ENCODE data around the gene ELF1.

Gene ELF1

DNA sequence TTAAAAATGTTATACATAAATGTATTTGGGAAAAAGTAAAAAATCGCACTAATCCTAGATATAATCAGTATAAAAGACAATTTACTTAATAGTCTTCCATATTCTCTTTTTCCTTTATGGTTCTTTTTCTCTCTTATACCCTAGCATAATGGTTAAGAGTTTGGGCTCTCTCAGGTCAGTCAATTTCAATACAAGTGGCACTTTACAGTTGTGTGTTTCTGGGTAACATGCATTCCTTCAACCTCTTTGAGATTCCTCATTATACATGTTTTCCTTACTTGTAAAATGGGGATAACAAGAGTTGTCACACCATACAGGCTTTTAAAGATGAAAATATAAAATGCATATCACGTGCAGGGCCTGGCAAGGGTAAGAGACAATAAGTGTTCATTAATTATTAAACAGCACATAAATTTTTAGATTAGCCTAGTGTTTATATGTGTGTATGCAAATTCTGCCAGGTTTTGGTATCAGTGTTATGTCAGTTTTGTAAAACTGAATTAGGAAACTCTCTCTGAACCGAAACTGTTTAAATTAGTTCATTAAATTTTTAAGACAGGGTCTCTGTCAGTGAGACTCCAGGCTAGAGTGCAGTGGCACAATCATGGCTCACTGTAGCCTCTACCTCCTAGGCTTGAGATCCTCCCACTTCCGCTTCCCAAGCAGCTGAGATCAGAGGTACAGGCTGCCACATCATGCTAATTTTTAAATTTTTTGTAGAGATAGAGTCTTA is 49.8 kb downstream of the ELF1 start:
- no peaks in the 10 kb centered on the region for H3K9me3 ChIP-seq (ENCODE audit: control insufficient read depth, low read length)
- H3K4me3 ChIP-seq (ENCODE audit: insufficient read depth, low read depth, low read length) = no peak overlapping the region
- H3K36me3 ChIP-seq (ENCODE audit: control insufficient read depth, insufficient read depth, low read length) = no peaks in the 10 kb centered on the region
- no peaks in the 10 kb centered on the region for H3K27me3 ChIP-seq (ENCODE audit: control insufficient read depth, insufficient read depth, low read length, poor library complexity, severe bottlenecking)
- H3K4me1 ChIP-seq (ENCODE audit: control insufficient read depth, insufficient read depth, low read length) = no peaks in the 10 kb centered on the region
- WGBS, 2 experiments = 88 to 98% methylated on average over 2 to 4 of the region's 4 CpGs
- no peak overlapping the region for H3K27ac ChIP-seq (ENCODE audit: insufficient read depth, low read depth, low read length, poor library complexity, severe bottlenecking)

DNA sequence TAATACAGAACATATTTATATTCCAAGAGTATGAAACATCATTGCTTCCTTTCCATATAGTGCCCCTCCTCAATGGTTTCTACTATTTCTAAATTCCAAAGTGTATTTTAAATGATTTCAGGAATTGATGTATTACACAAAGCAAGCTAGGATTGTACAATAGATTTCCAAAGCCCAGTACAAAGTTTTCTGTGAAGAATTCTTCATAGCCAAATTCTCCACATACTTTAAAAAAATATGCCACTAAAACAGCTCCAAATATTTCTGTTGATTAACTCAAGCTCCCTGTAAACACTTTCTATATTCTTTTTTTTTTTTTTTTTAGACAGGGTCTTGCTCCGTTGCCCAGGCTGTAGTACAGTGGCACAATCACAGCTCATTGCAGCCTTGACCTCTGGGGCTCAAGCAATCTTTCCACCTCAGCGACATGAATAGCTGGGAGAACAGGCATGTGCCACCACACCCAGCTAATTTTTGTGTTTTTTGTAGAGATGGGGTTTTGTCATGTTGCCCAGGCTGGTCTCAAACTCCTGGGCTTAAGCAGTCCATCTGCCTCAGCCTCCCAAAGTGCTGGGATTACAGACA is 50.6 kb downstream of the ELF1 start:
- H3K4me3 ChIP-seq (ENCODE audit: insufficient read depth, low read depth, low read length) = no peak overlapping the region
- 72 to 98% methylated on average over 2 of the region's 2 CpGs for WGBS, 2 experiments
- H3K27me3 ChIP-seq (ENCODE audit: control insufficient read depth, insufficient read depth, low read length, poor library complexity, severe bottlenecking) = no peaks in the 10 kb centered on the region
- no peaks in the 10 kb centered on the region for H3K4me1 ChIP-seq (ENCODE audit: control insufficient read depth, insufficient read depth, low read length)
- no peaks in the 10 kb centered on the region for H3K9me3 ChIP-seq (ENCODE audit: control insufficient read depth, low read length)
- no peaks in the 10 kb centered on the region for H3K36me3 ChIP-seq (ENCODE audit: control insufficient read depth, insufficient read depth, low read length)
- no peak overlapping the region for H3K27ac ChIP-seq (ENCODE audit: insufficient read depth, low read depth, low read length, poor library complexity, severe bottlenecking)

- Histone ChIP-seq H3K4me3 (ENCODE audit: insufficient read depth, low read depth, low read length) (no peak overlapping the region), H3K4me1 (ENCODE audit: control insufficient read depth, insufficient read depth, low read length) (no peaks in the 10 kb centered on the region), H3K27me3 (ENCODE audit: control insufficient read depth, insufficient read depth, low read length, poor library complexity, severe bottlenecking) (no peaks in the 10 kb centered on the region), H3K36me3 (ENCODE audit: control insufficient read depth, insufficient read depth, low read length) (no peaks in the 10 kb centered on the region), H3K27ac (ENCODE audit: insufficient read depth, low read depth, low read length, poor library complexity, severe bottlenecking) (no peak overlapping the region), H3K9me3 (ENCODE audit: control insufficient read depth, low read length) (no peaks in the 10 kb centered on the region)
- WGBS, 2 experiments = 86 to 100% methylated on average over 3 of the region's 3 CpGs
These were observed 52.8 kb downstream of the ELF1 start for GRCh38 chr13:40966298-40966697.

DNA sequence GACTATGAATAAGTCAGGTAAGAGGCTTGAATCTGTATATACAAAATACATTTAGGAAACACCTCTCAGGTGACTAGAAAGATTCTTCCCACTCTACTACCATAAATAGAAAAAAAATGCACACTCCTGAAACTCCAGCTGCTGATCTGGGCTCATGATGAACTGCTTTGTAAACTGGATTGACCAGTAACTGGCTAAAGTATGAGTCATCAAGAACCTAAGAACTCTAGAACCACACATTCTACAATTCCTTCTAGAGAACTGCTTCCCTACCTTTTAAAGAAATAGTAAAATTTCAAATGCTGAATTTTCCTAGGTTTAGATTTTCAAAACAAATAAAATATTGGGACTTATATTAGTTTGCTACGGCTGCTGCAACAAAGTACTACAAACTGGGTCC is 55.2 kb downstream of the ELF1 start:
- 95 to 100% methylated on average over 1 of the region's 1 CpG for WGBS, 2 experiments

GRCh38 chr13:40961826-40962225 is 57.3 kb downstream of the ELF1 start:
- Histone ChIP-seq H3K4me1 (ENCODE audit: control insufficient read depth, insufficient read depth, low read length) (no peaks in the 10 kb centered on the region), H3K4me3 (ENCODE audit: insufficient read depth, low read depth, low read length) (no peak overlapping the region), H3K36me3 (ENCODE audit: control insufficient read depth, insufficient read depth, low read length) (no peaks in the 10 kb centered on the region), H3K27me3 (ENCODE audit: control insufficient read depth, insufficient read depth, low read length, poor library complexity, severe bottlenecking) (no peaks in the 10 kb centered on the region), H3K27ac (ENCODE audit: insufficient read depth, low read depth, low read length, poor library complexity, severe bottlenecking) (no peak overlapping the region), H3K9me3 (ENCODE audit: control insufficient read depth, low read length) (no peaks in the 10 kb centered on the region)
- WGBS, 2 experiments = 71 to 100% methylated on average over 1 of the region's 1 CpG

More for the DNA sequence above, 55.2 kb downstream of the ELF1 start:
- Histone ChIP-seq H3K36me3 (ENCODE audit: control insufficient read depth, insufficient read depth, low read length) (no peaks in the 10 kb centered on the region), H3K4me1 (ENCODE audit: control insufficient read depth, insufficient read depth, low read length) (no peaks in the 10 kb centered on the region), H3K4me3 (ENCODE audit: insufficient read depth, low read depth, low read length) (no peak overlapping the region), H3K27me3 (ENCODE audit: control insufficient read depth, insufficient read depth, low read length, poor library complexity, severe bottlenecking) (no peaks in the 10 kb centered on the region), H3K9me3 (ENCODE audit: control insufficient read depth, low read length) (no peaks in the 10 kb centered on the region), H3K27ac (ENCODE audit: insufficient read depth, low read depth, low read length, poor library complexity, severe bottlenecking) (no peak overlapping the region)

DNA sequence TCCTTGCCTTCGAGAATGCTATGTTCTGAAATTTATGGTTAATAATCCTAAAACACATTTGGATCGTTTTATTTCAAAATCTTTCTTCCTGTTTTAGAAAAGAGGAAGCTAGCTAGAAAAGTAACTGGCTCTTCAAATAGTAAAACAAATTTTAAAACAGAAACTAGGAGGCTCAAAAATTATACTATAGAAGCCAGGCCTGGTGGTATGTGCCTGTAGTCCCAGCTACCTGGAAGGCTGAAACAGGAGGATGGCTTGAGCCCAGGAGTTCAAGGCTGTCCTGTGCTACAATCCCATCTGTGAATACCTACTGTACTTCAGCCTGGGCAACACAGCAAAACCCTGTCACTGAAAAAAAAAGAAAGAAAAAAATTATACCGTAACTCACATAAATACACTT is 57.9 kb downstream of the ELF1 start:
- no peak overlapping the region for H3K4me3 ChIP-seq (ENCODE audit: insufficient read depth, low read depth, low read length)
- H3K27me3 ChIP-seq (ENCODE audit: control insufficient read depth, insufficient read depth, low read length, poor library complexity, severe bottlenecking) = no peaks in the 10 kb centered on the region
- 94 to 100% methylated on average over 1 of the region's 3 CpGs for WGBS, 2 experiments
- no peaks in the 10 kb centered on the region for H3K36me3 ChIP-seq (ENCODE audit: control insufficient read depth, insufficient read depth, low read length)
- no peak overlapping the region for H3K27ac ChIP-seq (ENCODE audit: insufficient read depth, low read depth, low read length, poor library complexity, severe bottlenecking)
- no peaks in the 10 kb centered on the region for H3K4me1 ChIP-seq (ENCODE audit: control insufficient read depth, insufficient read depth, low read length)
- no peaks in the 10 kb centered on the region for H3K9me3 ChIP-seq (ENCODE audit: control insufficient read depth, low read length)

DNA sequence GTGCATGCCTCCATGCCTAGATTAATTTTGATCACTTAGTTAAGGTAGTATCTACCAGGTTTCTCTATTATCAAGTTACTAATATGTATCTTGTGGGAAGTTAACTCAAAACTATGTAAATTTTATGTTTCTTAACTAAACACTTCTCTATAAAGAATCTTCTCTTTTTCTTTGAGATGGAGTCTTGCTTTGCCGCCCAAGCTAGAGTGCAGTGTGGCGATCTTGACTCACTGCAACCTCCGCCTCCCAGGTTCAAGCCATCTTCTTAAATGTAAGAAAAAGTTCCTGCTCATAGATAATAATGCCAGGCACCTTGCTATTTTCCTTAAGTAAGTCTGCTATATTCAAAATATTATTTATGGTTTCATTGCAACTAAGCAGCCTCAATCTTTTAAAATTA is 58.4 kb downstream of the ELF1 start:
- 94 to 95% methylated on average over 3 of the region's 3 CpGs for WGBS, 2 experiments
- Histone ChIP-seq H3K9me3 (ENCODE audit: control insufficient read depth, low read length) (no peaks in the 10 kb centered on the region), H3K4me1 (ENCODE audit: control insufficient read depth, insufficient read depth, low read length) (no peaks in the 10 kb centered on the region), H3K36me3 (ENCODE audit: control insufficient read depth, insufficient read depth, low read length) (no peaks in the 10 kb centered on the region), H3K27ac (ENCODE audit: insufficient read depth, low read depth, low read length, poor library complexity, severe bottlenecking) (no peak overlapping the region), H3K27me3 (ENCODE audit: control insufficient read depth, insufficient read depth, low read length, poor library complexity, severe bottlenecking) (no peaks in the 10 kb centered on the region), H3K4me3 (ENCODE audit: insufficient read depth, low read depth, low read length) (no peak overlapping the region)

DNA sequence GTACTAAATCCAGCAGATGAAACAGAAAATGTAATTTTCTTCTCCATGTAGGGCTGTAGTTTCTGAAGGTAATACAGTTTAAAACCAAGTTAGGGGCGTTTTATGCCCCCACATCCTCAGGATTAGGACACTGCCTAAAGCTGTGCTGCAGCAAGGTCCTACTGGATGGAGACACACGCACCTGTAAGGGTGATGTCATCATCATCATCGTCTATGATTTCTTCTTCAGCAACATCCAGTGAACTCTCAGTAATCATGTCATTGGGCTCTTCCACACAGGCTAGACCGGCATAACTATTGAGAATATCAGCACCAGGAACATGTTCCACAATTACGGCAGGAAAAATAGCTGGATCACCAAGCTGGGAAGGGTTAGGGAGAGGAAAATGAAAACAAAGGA is 60.5 kb downstream of the ELF1 start:
- H3K9me3 ChIP-seq (ENCODE audit: control insufficient read depth, low read length) = no peaks in the 10 kb centered on the region
- H3K27me3 ChIP-seq (ENCODE audit: control insufficient read depth, insufficient read depth, low read length, poor library complexity, severe bottlenecking) = no peaks in the 10 kb centered on the region
- H3K4me1 ChIP-seq (ENCODE audit: control insufficient read depth, insufficient read depth, low read length) = no peaks in the 10 kb centered on the region
- no peaks in the 10 kb centered on the region for H3K36me3 ChIP-seq (ENCODE audit: control insufficient read depth, insufficient read depth, low read length)
- WGBS, 2 experiments = 89 to 94% methylated on average over 5 of the region's 5 CpGs
- no peak overlapping the region for H3K4me3 ChIP-seq (ENCODE audit: insufficient read depth, low read depth, low read length)
- no peak overlapping the region for H3K27ac ChIP-seq (ENCODE audit: insufficient read depth, low read depth, low read length, poor library complexity, severe bottlenecking)

DNA sequence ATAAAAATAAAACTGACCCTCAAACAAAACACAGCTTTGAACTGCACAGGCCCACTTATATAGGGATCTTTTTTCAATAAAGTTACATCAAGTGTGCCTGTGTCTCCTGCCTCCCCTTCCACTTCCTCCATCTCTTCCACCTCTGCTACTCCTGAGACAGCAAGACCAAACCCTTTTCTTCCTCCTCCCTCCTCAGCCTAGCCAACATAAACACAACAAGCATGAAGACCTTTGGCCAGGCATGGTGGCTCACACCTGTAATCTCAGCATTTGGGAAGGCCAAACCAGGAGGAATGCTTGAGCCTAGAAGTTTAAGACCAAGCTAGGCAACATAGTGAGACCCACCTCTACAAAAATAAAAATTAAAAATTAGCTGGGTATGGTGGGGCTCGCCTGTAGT is 72.6 kb downstream of the ELF1 start:
- Histone ChIP-seq H3K27me3 (ENCODE audit: control insufficient read depth, insufficient read depth, low read length, poor library complexity, severe bottlenecking) (no peaks in the 10 kb centered on the region), H3K9me3 (ENCODE audit: control insufficient read depth, low read length) (no peaks in the 10 kb centered on the region), H3K27ac (ENCODE audit: insufficient read depth, low read depth, low read length, poor library complexity, severe bottlenecking) (no peak overlapping the region), H3K4me1 (ENCODE audit: control insufficient read depth, insufficient read depth, low read length) (no peaks in the 10 kb centered on the region), H3K4me3 (ENCODE audit: insufficient read depth, low read depth, low read length) (no peak overlapping the region), H3K36me3 (ENCODE audit: control insufficient read depth, insufficient read depth, low read length) (no peaks in the 10 kb centered on the region)
- 94 to 100% methylated on average over 1 of the region's 1 CpG for WGBS, 2 experiments

GRCh38 chr13:40943073-40943472 is 76.0 kb downstream of the ELF1 start:
- Histone ChIP-seq H3K27me3 (ENCODE audit: control insufficient read depth, insufficient read depth, low read length, poor library complexity, severe bottlenecking) (no peaks in the 10 kb centered on the region), H3K9me3 (ENCODE audit: control insufficient read depth, low read length) (no peaks in the 10 kb centered on the region), H3K4me3 (ENCODE audit: insufficient read depth, low read depth, low read length) (no peak overlapping the region), H3K27ac (ENCODE audit: insufficient read depth, low read depth, low read length, poor library complexity, severe bottlenecking) (no peak overlapping the region), H3K36me3 (ENCODE audit: control insufficient read depth, insufficient read depth, low read length) (no peaks in the 10 kb centered on the region), H3K4me1 (ENCODE audit: control insufficient read depth, insufficient read depth, low read length) (no peaks in the 10 kb centered on the region)
